Ureter (tissue), 1 donor: ENCODE data around the gene QPCT. TPM values are rescaled to one million over a fixed set of nuclear protein-coding genes. Genes with fewer than 3 reads are reported as not detected.

Experiments used
- total RNA-seq: library from RNA; stranded (reverse); gene quantifications from one replicate; pipeline ENCODE4 v1.2.4, GENCODE V29; 2023
- donor health status: DM: yes; HTN: yes; CAD: no.

The QPCT gene
- total RNA-seq, 1 donor from 2014 or later: 23.6 TPM

Other genes with a start within 250 kb of the QPCT start
- gene EIF2AK2, start 187.7 kb upstream of the QPCT start, total RNA-seq: 47.7 TPM
- gene SULT6B1, start 156.0 kb upstream of the QPCT start, total RNA-seq: not detected
- gene CEBPZOS, start 148.1 kb upstream of the QPCT start, total RNA-seq: 58.6 TPM
- gene CEBPZ, start 113.0 kb upstream of the QPCT start, total RNA-seq: 52.0 TPM
- gene NDUFAF7, start 113.0 kb upstream of the QPCT start, total RNA-seq: 18.6 TPM
- gene PRKD3, start 19.8 kb upstream of the QPCT start, total RNA-seq: 43.3 TPM